Measurements from ENCODE around the gene TMEM108. TPM values are rescaled to one million over a fixed set of nuclear protein-coding genes. Genes with fewer than 3 reads are reported as not detected.

TMEM108 gene
- total and polyA plus RNA-seq, 8 donors = 0.37 to 2.1 (median 0.84) TPM; not detected in 2

- H3K27me3 ChIP-seq = no peaks in the 10 kb centered on the region
- TF ChIP-seq POLR2AphosphoS5 (IDR thresholded peaks at IDR 0.05) (no peak), CTCF (IDR thresholded peaks at IDR 0.05) (no peak), EP300 (IDR thresholded peaks at IDR 0.05) (no peak), POLR2A (IDR thresholded peaks at IDR 0.05) (no peak)
- WGBS, 5 donors = 65 to 80% (median 75%) methylated on average over 3 of the region's 3 CpGs
- intact Hi-C loops (cut with DNase I; ENCODE audit: low total_unique reads) = loop anchor here (10.0 kb wide), 1 partner anchor 143 kb away; no protein-coding TSS in a partner anchor
- H3K4me1 ChIP-seq = peaks cover 0 to 24% (median 8%) of the 10 kb centered on the region in 4 donors
- H3K27ac ChIP-seq = no peak overlapping the region
- H3K36me3 ChIP-seq = no peaks in the 10 kb centered on the region
- H3K9me3 ChIP-seq = no peaks in the 10 kb centered on the region
- no peak for DNase-seq
- H3K4me3 ChIP-seq = no peak overlapping the region
These were observed 403.7 kb downstream of the TMEM108 start for GRCh38 chr3:133441867-133442270.

- no peak for DNase-seq
- H3K36me3 ChIP-seq = no peaks in the 10 kb centered on the region
- intact Hi-C loops (cut with DNase I; ENCODE audit: low total_unique reads) = loop anchor here (10.0 kb wide), 1 partner anchor 142 kb away; no protein-coding TSS in a partner anchor
- TF ChIP-seq POLR2A (IDR thresholded peaks at IDR 0.05) = no peak
- TF ChIP-seq POLR2AphosphoS5 (IDR thresholded peaks at IDR 0.05) = no peak
- TF ChIP-seq EP300 (IDR thresholded peaks at IDR 0.05) = no peak
- TF ChIP-seq CTCF (IDR thresholded peaks at IDR 0.05) = no peak
- H3K9me3 ChIP-seq = no peaks in the 10 kb centered on the region
- peaks cover 0 to 22% (median 8%) of the 10 kb centered on the region in 4 donors for H3K4me1 ChIP-seq
- WGBS, 5 donors = 75 to 89% (median 81%) methylated on average over 1 of the region's 1 CpG
- no peak overlapping the region for H3K27ac ChIP-seq
- H3K27me3 ChIP-seq = no peaks in the 10 kb centered on the region
- no peak overlapping the region for H3K4me3 ChIP-seq
These were observed 404.3 kb downstream of the TMEM108 start for GRCh38 chr3:133442518-133442917.

- no peaks in the 10 kb centered on the region for H3K36me3 ChIP-seq
- peak; percentile 51 to 72 for DNase-seq
- peak overlapping the region in 2 of 5 donors; percentile 10 to 47 for H3K27ac ChIP-seq
- H3K9me3 ChIP-seq = no peaks in the 10 kb centered on the region
- WGBS, 5 donors = 10 to 33% (median 17%) methylated on average over 5 of the region's 5 CpGs
- TF ChIP-seq POLR2AphosphoS5 (IDR thresholded peaks at IDR 0.05) = peak in 2 of 3 donors; percentile 56 to 82
- TF ChIP-seq POLR2A (IDR thresholded peaks at IDR 0.05) = no peak
- intact Hi-C loops (cut with DNase I; ENCODE audit: low total_unique reads) = loop anchor here (10.0 kb wide), 1 partner anchor 141 kb away; no protein-coding TSS in a partner anchor
- H3K27me3 ChIP-seq = no peaks in the 10 kb centered on the region
- no peak overlapping the region for H3K4me3 ChIP-seq
- peaks cover 0 to 27% (median 16%) of the 10 kb centered on the region in 4 donors for H3K4me1 ChIP-seq
These were observed 405.6 kb downstream of the TMEM108 start for GRCh38 chr3:133443649-133444422.

GRCh38 chr3:133444423-133444774, 406.2 kb downstream of the TMEM108 start:
- Histone ChIP-seq H3K4me1 (peaks cover 0 to 29% (median 17%) of the 10 kb centered on the region in 4 donors), H3K36me3 (no peaks in the 10 kb centered on the region), H3K9me3 (no peaks in the 10 kb centered on the region), H3K27ac (peak overlapping the region in 3 of 5 donors; percentile 10 to 47 (median 16)), H3K4me3 (no peak overlapping the region), H3K27me3 (no peaks in the 10 kb centered on the region)
- TF ChIP-seq CTCF (IDR thresholded peaks at IDR 0.05) (no peak), POLR2AphosphoS5 (IDR thresholded peaks at IDR 0.05) (no peak), EP300 (IDR thresholded peaks at IDR 0.05) (no peak), POLR2A (IDR thresholded peaks at IDR 0.05) (no peak)
- intact Hi-C loops (cut with DNase I; ENCODE audit: low total_unique reads) = loop anchor here (10.0 kb wide), 1 partner anchor 140 kb away; no protein-coding TSS in a partner anchor
- no peak for DNase-seq
- WGBS, 5 donors = 68 to 79% (median 71%) methylated on average over 4 of the region's 4 CpGs
